CD4-positive, alpha-beta T cell (primary cell): ENCODE results near the gene CDK14. TPM values are rescaled to one million over a fixed set of nuclear protein-coding genes. Genes with fewer than 3 reads are reported as not detected.

Experiments
- ATAC-seq: fragments of 200-7000 bp; cut with Tn5 transposase; one replicate; pipeline ENCODE4 v1.10.0; 2022; ENCODE audit warnings: mild to moderate bottlenecking; ENCODE audit not compliant: poor library complexity
- CTCF ChIA-PET: fragments of 350-600 bp; sonication (Branson Sonifier 250); formaldehyde crosslinking; loops from one replicate; lab custom pipeline; 2021; ENCODE audit warnings: antibody characterized with exemption, inconsistent platforms; lab: Charles Lee
- POLR2A ChIA-PET: fragments of 350-600 bp; sonication (Branson Sonifier 250); formaldehyde crosslinking; loops from one replicate; lab custom pipeline; 2021; ENCODE audit warnings: antibody characterized with exemption, inconsistent platforms; lab: Charles Lee
- DNase-seq, 14 experiments: peaks; one replicate each; pipeline ENCODE4 v3.0.0-alpha.2; 2013 to 2020; ENCODE audit warnings: mixed read lengths in 2 of 14
- H3K27ac ChIP-seq, 2 donors: one replicate each; pipeline versions ENCODE4 v1.5.1 to v1.7.0; 2013; ENCODE audit warnings: low read length in 2 of 2, low read depth in 1 of 2, mild to moderate bottlenecking in 1 of 2
- H3K27me3 ChIP-seq, 2 experiments: 1 replicate in 1 of 2; 2 replicates in 1 of 2; pipeline versions ENCODE4 v1.6.1 to v1.7.0; 2013; ENCODE audit warnings: low read length in 2 of 2, control low read depth in 1 of 2, mild to moderate bottlenecking in 1 of 2, moderate library complexity in 1 of 2; ENCODE audit not compliant: insufficient read depth in 2 of 2, control insufficient read depth in 1 of 2
- H3K36me3 ChIP-seq: one replicate; pipeline ENCODE4 v1.6.1; 2013; ENCODE audit warnings: low read length, control low read depth; ENCODE audit not compliant: insufficient read depth
- H3K4me1 ChIP-seq: one replicate; pipeline ENCODE4 v1.6.1; 2013; ENCODE audit warnings: low read length, control low read depth; ENCODE audit not compliant: insufficient read depth
- H3K4me3 ChIP-seq: one replicate; pipeline ENCODE4 v1.5.1; 2013; ENCODE audit warnings: mild to moderate bottlenecking, low read length, moderate library complexity
- H3K9me3 ChIP-seq, 2 experiments: 1 replicate in 1 of 2; 2 replicates in 1 of 2; pipeline versions ENCODE4 v1.6.1 to v1.7.0; 2013; ENCODE audit warnings: low read length in 2 of 2, mild to moderate bottlenecking in 2 of 2, control low read depth in 1 of 2, moderate library complexity in 1 of 2; ENCODE audit not compliant: control insufficient read depth in 1 of 2, insufficient read depth in 1 of 2
- H3K27ac Mint-ChIP-seq: one replicate; pipeline ENCODE4 v1.8.0; 2020; ENCODE audit warnings: mixed read lengths
- H3K27me3 Mint-ChIP-seq: one replicate; pipeline ENCODE4 v1.8.0; 2021; ENCODE audit warnings: mixed read lengths
- H3K36me3 Mint-ChIP-seq: one replicate; pipeline ENCODE4 v1.8.0; 2021; ENCODE audit warnings: low read depth, mixed read lengths
- H3K4me1 Mint-ChIP-seq: one replicate; pipeline ENCODE4 v1.8.0; 2021; ENCODE audit warnings: low read depth, mixed read lengths
- H3K4me3 Mint-ChIP-seq: one replicate; pipeline ENCODE4 v1.8.0; 2020; ENCODE audit warnings: mild to moderate bottlenecking, mixed read lengths
- H3K9me3 Mint-ChIP-seq: one replicate; pipeline ENCODE4 v1.8.0; 2020; ENCODE audit warnings: mixed read lengths
- intact Hi-C, 2 experiments: fragments of 100-400 bp; cut with DNase I in 1 of 2; cut with micrococcal nuclease in 1 of 2; formaldehyde crosslinking; loops; one replicate each; pipeline versions ENCODE4 v1.15.1 to v1.9.0; 2023 to 2025; cut with DNase I, micrococcal nuclease
- total RNA-seq, 174 experiments: library from RNA in 2 of 174; stranded (reverse) in 2 of 174; gene quantifications; one replicate each; pipeline ENCODE4 v1.2.3 and lab custom pipeline; 2021 to 2026
- TF ChIP-seq, protein P1 (sequence below): fragments of 200-600 bp; IDR thresholded peaks from one replicate; pipeline ENCODE4 v1.8.0; 2022; ENCODE audit warnings: antibody characterized with exemption, mild to moderate bottlenecking

The CDK14 gene
- total RNA-seq, 2 experiments from 2014 or later: 0.45 to 0.47 TPM

DNA sequence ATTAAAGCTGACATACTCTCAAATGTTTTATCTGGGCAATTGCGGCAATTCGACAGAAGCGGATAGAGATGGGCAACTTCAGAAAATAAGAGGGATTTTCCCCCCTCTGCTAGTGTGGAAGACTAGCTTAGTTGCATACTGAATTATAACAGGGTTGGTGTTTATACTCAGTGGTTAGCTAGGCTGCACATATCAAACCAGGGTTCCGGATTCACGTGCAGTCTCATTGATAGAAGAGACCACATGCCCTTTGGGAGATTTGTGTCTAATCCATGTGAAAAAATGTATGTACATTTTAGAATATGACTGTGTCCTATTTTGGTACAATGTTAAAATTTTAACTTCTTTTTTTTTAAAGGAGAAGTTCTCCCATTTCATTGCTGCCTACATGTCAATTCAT lies 531.2 kb downstream of the CDK14 start:
- Histone ChIP-seq H3K4me3 (no peak overlapping the region), H3K4me1 (no peaks in the 10 kb centered on the region), H3K27me3 (no peaks in the 10 kb centered on the region), H3K36me3 (no peaks in the 10 kb centered on the region), H3K27ac (no peak overlapping the region), H3K9me3 (no peaks in the 10 kb centered on the region)
- TF ChIP-seq, protein P1, sequence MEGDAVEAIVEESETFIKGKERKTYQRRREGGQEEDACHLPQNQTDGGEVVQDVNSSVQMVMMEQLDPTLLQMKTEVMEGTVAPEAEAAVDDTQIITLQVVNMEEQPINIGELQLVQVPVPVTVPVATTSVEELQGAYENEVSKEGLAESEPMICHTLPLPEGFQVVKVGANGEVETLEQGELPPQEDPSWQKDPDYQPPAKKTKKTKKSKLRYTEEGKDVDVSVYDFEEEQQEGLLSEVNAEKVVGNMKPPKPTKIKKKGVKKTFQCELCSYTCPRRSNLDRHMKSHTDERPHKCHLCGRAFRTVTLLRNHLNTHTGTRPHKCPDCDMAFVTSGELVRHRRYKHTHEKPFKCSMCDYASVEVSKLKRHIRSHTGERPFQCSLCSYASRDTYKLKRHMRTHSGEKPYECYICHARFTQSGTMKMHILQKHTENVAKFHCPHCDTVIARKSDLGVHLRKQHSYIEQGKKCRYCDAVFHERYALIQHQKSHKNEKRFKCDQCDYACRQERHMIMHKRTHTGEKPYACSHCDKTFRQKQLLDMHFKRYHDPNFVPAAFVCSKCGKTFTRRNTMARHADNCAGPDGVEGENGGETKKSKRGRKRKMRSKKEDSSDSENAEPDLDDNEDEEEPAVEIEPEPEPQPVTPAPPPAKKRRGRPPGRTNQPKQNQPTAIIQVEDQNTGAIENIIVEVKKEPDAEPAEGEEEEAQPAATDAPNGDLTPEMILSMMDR: no peak
- Mint-ChIP-seq H3K27ac (no peak overlapping the region), H3K27me3 (no peaks in the 10 kb centered on the region), H3K4me1 (no peaks in the 10 kb centered on the region), H3K4me3 (no peak overlapping the region), H3K9me3 (no peaks in the 10 kb centered on the region), H3K36me3 (no peaks in the 10 kb centered on the region)
- intact Hi-C loops: no loop called here
- POLR2A ChIA-PET: no interaction called here
- DNase-seq (no peak), ATAC-seq (no peak)
- CTCF ChIA-PET: interaction anchor here (1.7 kb wide), 1 partner anchor 10 kb away, joined by 6 read pairs; no protein-coding TSS in a partner anchor

DNA sequence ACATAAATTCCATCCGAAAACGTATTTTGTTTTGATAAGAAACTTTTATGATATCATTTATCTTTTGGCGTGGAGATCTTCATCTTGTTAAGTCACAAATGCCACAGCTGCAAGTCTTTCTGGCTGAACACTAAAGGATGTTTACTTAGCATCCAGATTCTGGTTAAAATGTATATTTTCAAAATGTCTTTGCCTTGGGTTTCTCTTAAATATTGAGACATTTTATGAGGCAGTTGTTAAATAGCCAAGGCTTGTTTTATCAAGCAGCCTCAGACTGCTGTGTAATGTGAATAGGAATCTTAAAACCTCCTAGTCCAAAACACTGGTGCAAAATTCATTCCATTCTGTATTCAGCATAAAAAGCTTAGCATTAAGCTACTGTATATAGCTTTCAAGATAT lies 531.8 kb downstream of the CDK14 start:
- Histone ChIP-seq H3K27me3 (no peaks in the 10 kb centered on the region), H3K36me3 (no peaks in the 10 kb centered on the region), H3K4me3 (no peak overlapping the region), H3K9me3 (no peaks in the 10 kb centered on the region), H3K27ac (no peak overlapping the region), H3K4me1 (no peaks in the 10 kb centered on the region)
- H3K36me3 Mint-ChIP-seq: no peaks in the 10 kb centered on the region
- H3K27ac Mint-ChIP-seq: no peak overlapping the region
- CTCF ChIA-PET: no interaction called here
- intact Hi-C loops: no loop called here
- no peaks in the 10 kb centered on the region for H3K4me1 Mint-ChIP-seq
- ATAC-seq (no peak), DNase-seq (no peak)
- H3K9me3 Mint-ChIP-seq: no peaks in the 10 kb centered on the region
- H3K27me3 Mint-ChIP-seq: no peaks in the 10 kb centered on the region
- TF ChIP-seq, protein P1: no peak
- no peak overlapping the region for H3K4me3 Mint-ChIP-seq
- POLR2A ChIA-PET: no interaction called here

DNA sequence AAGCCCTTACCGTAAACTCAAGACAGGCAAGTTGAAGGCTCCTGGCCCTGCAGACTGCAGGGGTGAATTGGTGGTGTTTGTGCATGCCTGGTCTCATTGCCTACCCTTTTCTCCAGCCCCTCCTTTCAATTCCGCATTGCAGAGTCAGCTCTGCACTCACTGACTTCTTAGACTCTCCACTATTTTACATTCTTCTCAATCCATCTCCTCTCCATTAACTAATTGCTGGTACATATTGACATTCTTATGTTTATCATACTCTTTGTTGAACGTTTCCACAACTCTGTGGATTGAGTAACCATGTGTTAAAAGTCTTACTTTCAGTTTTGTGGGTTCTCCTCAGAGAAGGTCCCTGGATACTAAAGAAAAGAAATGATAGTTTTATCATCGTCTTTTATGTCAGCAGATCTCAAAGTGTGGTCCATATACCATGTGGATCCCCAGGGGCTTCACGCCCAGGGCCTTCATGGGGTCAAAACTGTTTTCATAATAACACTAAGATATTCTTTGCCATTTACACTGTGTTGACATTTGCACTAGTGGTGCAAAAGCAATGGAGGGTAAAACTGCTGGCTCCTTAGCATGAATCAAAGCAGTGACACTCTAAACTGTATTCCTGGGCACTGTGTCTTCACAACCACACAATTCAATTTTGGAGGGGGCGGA lies 532.7 kb downstream of the CDK14 start:
- no peaks in the 10 kb centered on the region for H3K9me3 Mint-ChIP-seq
- Histone ChIP-seq H3K4me1 (no peaks in the 10 kb centered on the region), H3K27ac (no peak overlapping the region), H3K9me3 (no peaks in the 10 kb centered on the region), H3K4me3 (no peak overlapping the region), H3K27me3 (no peaks in the 10 kb centered on the region), H3K36me3 (no peaks in the 10 kb centered on the region)
- H3K27ac Mint-ChIP-seq: no peak overlapping the region
- ChIA-PET CTCF (no interaction called here), POLR2A (no interaction called here)
- H3K27me3 Mint-ChIP-seq: no peaks in the 10 kb centered on the region
- no peaks in the 10 kb centered on the region for H3K4me1 Mint-ChIP-seq
- H3K4me3 Mint-ChIP-seq: no peak overlapping the region
- DNase-seq: no peak
- ATAC-seq: no peak
- intact Hi-C loops: no loop called here
- TF ChIP-seq, protein P1: no peak
- no peaks in the 10 kb centered on the region for H3K36me3 Mint-ChIP-seq
